OCI-LY1 (cell line): ENCODE results near the gene HRK.

ENCODE experiments used
- H2AFZ ChIP-seq: fragments of 200-600 bp; sonication (generic), shearing (Covaris generic); 2 replicates; pipeline ENCODE4 v1.6.0; 2014; ENCODE audit warnings: antibody characterized with exemption, mild to moderate bottlenecking, low read length
- H3F3A ChIP-seq: fragments of 200-600 bp; sonication (generic), shearing (Covaris generic); 2 replicates; pipeline ENCODE4 v1.6.0; 2014; ENCODE audit warnings: mild to moderate bottlenecking, antibody characterized with exemption, low read length, moderate library complexity; ENCODE audit not compliant: insufficient read depth
- H3K27ac ChIP-seq: fragments of 200-600 bp; sonication (generic); 2 replicates; pipeline ENCODE4 v1.5.1; 2014; ENCODE audit warnings: low read length, mixed run types, mild to moderate bottlenecking, low read depth; ENCODE audit not compliant: poor library complexity, severe bottlenecking
- H3K27me3 ChIP-seq: fragments of 200-600 bp; sonication (generic); 2 replicates; pipeline ENCODE4 v1.6.0; 2014; ENCODE audit warnings: antibody characterized with exemption, mild to moderate bottlenecking, low read length, moderate library complexity; ENCODE audit not compliant: insufficient read depth
- H3K36me3 ChIP-seq: fragments of 200-600 bp; sonication (generic); 2 replicates; pipeline ENCODE4 v1.6.1; 2014; ENCODE audit warnings: mild to moderate bottlenecking, antibody characterized with exemption, low read length, moderate library complexity, mixed read lengths; ENCODE audit not compliant: insufficient read depth
- H3K4me1 ChIP-seq: fragments of 200-600 bp; sonication (generic); 2 replicates; pipeline ENCODE4 v1.5.1; 2014; ENCODE audit warnings: mild to moderate bottlenecking, low read length, moderate library complexity; ENCODE audit not compliant: insufficient read depth, severe bottlenecking
- H3K4me2 ChIP-seq: fragments of 200-600 bp; sonication (generic), shearing (Covaris generic); 2 replicates; pipeline ENCODE4 v1.6.1; 2014; ENCODE audit warnings: low read length
- H3K4me3 ChIP-seq: fragments of 200-600 bp; sonication (generic); 2 replicates; pipeline ENCODE4 v1.5.1; 2014; ENCODE audit warnings: low read length, low read depth, mild to moderate bottlenecking, mixed read lengths; ENCODE audit not compliant: poor library complexity, severe bottlenecking
- H3K79me2 ChIP-seq: fragments of 200-600 bp; shearing (Covaris generic); 2 replicates; pipeline ENCODE4 v1.6.1; 2016; ENCODE audit warnings: mixed run types, low read length, mixed read lengths; ENCODE audit not compliant: insufficient read depth
- H3K9ac ChIP-seq: fragments of 200-600 bp; sonication (generic), shearing (Covaris generic); 2 replicates; pipeline ENCODE4 v1.6.1; 2014; ENCODE audit warnings: mild to moderate bottlenecking, low read length, mixed read lengths
- H3K9me2 ChIP-seq: fragments of 200-600 bp; sonication (generic), shearing (Covaris generic); 2 replicates; pipeline ENCODE4 v1.6.1; 2014; ENCODE audit warnings: low read depth, mild to moderate bottlenecking, low read length, mixed read lengths
- H3K9me3 ChIP-seq: fragments of 200-600 bp; shearing (Covaris generic); 2 replicates; pipeline ENCODE4 v1.6.1; 2014; ENCODE audit warnings: low read length, mixed read lengths
- H4K20me1 ChIP-seq: fragments of 200-600 bp; sonication (generic), shearing (Covaris generic); 2 replicates; pipeline ENCODE4 v1.6.0; 2016; ENCODE audit warnings: mild to moderate bottlenecking, low read length; ENCODE audit not compliant: insufficient read depth
- CTCF ChIP-seq: fragments of 200-600 bp; sonication (generic), shearing (Covaris generic); IDR thresholded peaks from 2 replicates; pipeline ENCODE4 v1.5.1; 2017; ENCODE audit warnings: mild to moderate bottlenecking, antibody characterized with exemption, low read length, moderate library complexity, mixed read lengths
- EZH2 ChIP-seq: fragments of 200-600 bp; sonication (generic), shearing (Covaris generic); IDR thresholded peaks from 2 replicates; pipeline ENCODE4 v1.8.0; 2017; ENCODE audit warnings: borderline replicate concordance, mixed run types, mild to moderate bottlenecking, antibody characterized with exemption, low read length, moderate library complexity, mixed read lengths

Gene HRK

GRCh38 chr12:116922194-116922897, 41.1 kb upstream of the HRK start:
- Histone ChIP-seq H3K27me3 (no peaks in the 10 kb centered on the region), H3K9me2 (no peaks in the 10 kb centered on the region), H3K4me1 (peaks cover 39% of the 10 kb centered on the region), H3K27ac (no peak overlapping the region), H4K20me1 (no peaks in the 10 kb centered on the region), H3K4me3 (no peak overlapping the region), H3F3A (no peaks in the 10 kb centered on the region), H3K4me2 (no peak overlapping the region), H3K9me3 (no peaks in the 10 kb centered on the region), H3K79me2 (no peaks in the 10 kb centered on the region), H3K9ac (no peak overlapping the region), H2AFZ (no peak overlapping the region), H3K36me3 (peaks cover 5% of the 10 kb centered on the region; the same call in 1 of the 2 replicates)
- TF ChIP-seq EZH2, result no peak
- no peak for TF ChIP-seq CTCF

GRCh38 chr12:116920939-116921338, 39.7 kb upstream of the HRK start:
- H4K20me1 ChIP-seq, result no peaks in the 10 kb centered on the region
- H3K27me3 ChIP-seq, result no peaks in the 10 kb centered on the region
- H3K9me2 ChIP-seq, result no peaks in the 10 kb centered on the region
- H3K4me1 ChIP-seq, result peaks cover 50% of the 10 kb centered on the region
- TF ChIP-seq CTCF (no peak), EZH2 (no peak)
- H3K27ac ChIP-seq, result no peak overlapping the region
- no peaks in the 10 kb centered on the region for H3K79me2 ChIP-seq
- H3K4me3 ChIP-seq, result no peak overlapping the region
- H3K9me3 ChIP-seq, result no peaks in the 10 kb centered on the region
- H2AFZ ChIP-seq, result no peak overlapping the region
- no peaks in the 10 kb centered on the region; the same call in 1 of the 2 replicates for H3K36me3 ChIP-seq
- H3K9ac ChIP-seq, result no peak overlapping the region
- H3K4me2 ChIP-seq, result no peak overlapping the region
- no peaks in the 10 kb centered on the region for H3F3A ChIP-seq

GRCh38 chr12:116919706-116920485, 38.7 kb upstream of the HRK start:
- no peak overlapping the region for H3K4me3 ChIP-seq
- H3K9me2 ChIP-seq, result no peaks in the 10 kb centered on the region
- H2AFZ ChIP-seq, result no peak overlapping the region
- peak overlapping the region; percentile 37 for H3K27ac ChIP-seq
- no peaks in the 10 kb centered on the region for H3K36me3 ChIP-seq
- no peaks in the 10 kb centered on the region for H4K20me1 ChIP-seq
- no peaks in the 10 kb centered on the region for H3K27me3 ChIP-seq
- no peaks in the 10 kb centered on the region for H3K9me3 ChIP-seq
- no peak overlapping the region for H3K9ac ChIP-seq
- H3F3A ChIP-seq, result no peaks in the 10 kb centered on the region
- peak overlapping the region; percentile 19; the same call in 1 of the 2 replicates for H3K4me2 ChIP-seq
- no peaks in the 10 kb centered on the region for H3K79me2 ChIP-seq
- H3K4me1 ChIP-seq, result peaks cover 49% of the 10 kb centered on the region
- TF ChIP-seq CTCF (no peak), EZH2 (no peak)
